Caco-2 (cell line): ENCODE measurements around the gene DLG2. TPM values are rescaled to one million over a fixed set of nuclear protein-coding genes. Genes with fewer than 3 reads are reported as not detected.

Source experiments
- BruUV-seq: library from RNA; stranded (reverse); fragments of 400-500 nt; replicated peaks from 2 replicates; lab custom pipeline; 2021; lab: Mats Ljungman, UMichigan
- CTCF ChIA-PET: fragments of 300-600 bp; sonication (Branson Sonifier 250); formaldehyde crosslinking; loops from one replicate; lab custom pipeline; 2022; ENCODE audit warnings: antibody characterized with exemption; lab: Charles Lee
- POLR2A ChIA-PET: fragments of 300-600 bp; sonication (Branson Sonifier 250); formaldehyde crosslinking; loops from one replicate; lab custom pipeline; 2022; ENCODE audit warnings: antibody characterized with exemption; lab: Charles Lee
- DNase-seq, 2 experiments: peaks; one replicate each; pipeline versions ENCODE4 v3.0.0 to v3.0.0-alpha.2; 2020 to 2022
- H3K27me3 ChIP-seq: replicated peaks from 2 replicates; pipeline ENCODE4 v1.6.0; 2011; ENCODE audit warnings: low read length; ENCODE audit not compliant: control insufficient read depth, insufficient read depth
- H3K36me3 ChIP-seq: 2 replicates; pipeline ENCODE4 v1.5.1; 2011; ENCODE audit warnings: low read length; ENCODE audit not compliant: control insufficient read depth, insufficient read depth
- H3K4me1 ChIP-seq: fragments of 250-450 bp; sonication (Bioruptor Pico); 2 replicates; pipeline ENCODE4 v1.5.1; 2020; ENCODE audit warnings: mild to moderate bottlenecking
- H3K4me3 ChIP-seq: 2 replicates; pipeline ENCODE4 v1.5.1; 2011; ENCODE audit warnings: low read depth, mild to moderate bottlenecking, control low read depth, low read length
- H3K9me3 ChIP-seq: fragments of 250-450 bp; sonication (Bioruptor Pico); 2 replicates; pipeline ENCODE4 v1.5.1; 2020; ENCODE audit warnings: mild to moderate bottlenecking, moderate library complexity
- H3K27ac Mint-ChIP-seq: one replicate; pipeline ENCODE4 v1.8.0; 2022; ENCODE audit warnings: mixed read lengths; ENCODE audit not compliant: unreplicated experiment
- H3K27me3 Mint-ChIP-seq: one replicate; pipeline ENCODE4 v1.8.0; 2022; ENCODE audit warnings: mixed read lengths; ENCODE audit not compliant: insufficient read depth, unreplicated experiment
- H3K36me3 Mint-ChIP-seq: one replicate; pipeline ENCODE4 v1.8.0; 2022; ENCODE audit warnings: mild to moderate bottlenecking, mixed read lengths; ENCODE audit not compliant: insufficient read depth, unreplicated experiment
- H3K4me1 Mint-ChIP-seq: one replicate; pipeline ENCODE4 v1.8.0; 2022; ENCODE audit warnings: low read depth, mixed read lengths; ENCODE audit not compliant: unreplicated experiment
- H3K4me3 Mint-ChIP-seq: one replicate; pipeline ENCODE4 v1.8.0; 2022; ENCODE audit warnings: mild to moderate bottlenecking, moderate library complexity, mixed read lengths; ENCODE audit not compliant: unreplicated experiment
- H3K9me3 Mint-ChIP-seq: one replicate; pipeline ENCODE4 v1.8.0; 2022; ENCODE audit warnings: mixed read lengths; ENCODE audit not compliant: unreplicated experiment
- CTCF ChIP-seq, 2 experiments: fragments of 200-600 bp in 1 of 2; IDR thresholded peaks; 1 replicate in 1 of 2; 2 replicates in 1 of 2; pipeline versions ENCODE4 v1.5.1 to v1.8.0; 2011 to 2022; ENCODE audit warnings: antibody characterized with exemption in 1 of 2, control low read depth in 1 of 2, inconsistent platforms in 1 of 2, low read depth in 1 of 2, low read length in 1 of 2, mild to moderate bottlenecking in 1 of 2, moderate library complexity in 1 of 2; ENCODE audit not compliant: insufficient read depth in 1 of 2, severe bottlenecking in 1 of 2, unreplicated experiment in 1 of 2
- intact Hi-C: fragments of 100-400 bp; cut with micrococcal nuclease; formaldehyde crosslinking; loops from one replicate; pipeline ENCODE4 v1.10.0; 2022; ENCODE audit not compliant: unreplicated experiment
- total RNA-seq: library from RNA; stranded (reverse); gene quantifications from 2 replicates; pipeline ENCODE4 v1.2.3, GENCODE V29; 2022

The DLG2 gene
- total RNA-seq, 1 experiment from 2014 or later, result 21.6 TPM

GRCh38 chr11:83764643-83765042 is 1862.5 kb downstream of the DLG2 start:
- Histone ChIP-seq H3K9me3 (no peaks in the 10 kb centered on the region), H3K36me3 (no peaks in the 10 kb centered on the region), H3K4me1 (no peaks in the 10 kb centered on the region), H3K4me3 (no peak overlapping the region), H3K27me3 (no peaks in the 10 kb centered on the region)
- intact Hi-C loops, result loop anchor here (1.0 kb wide), 1 partner anchor 9 kb away; no protein-coding TSS in a partner anchor
- peaks cover 14% of the 10 kb centered on the region for H3K27me3 Mint-ChIP-seq
- CTCF ChIA-PET, result no interaction called here
- no TSS peak for BruUV-seq
- H3K4me3 Mint-ChIP-seq, result no peak overlapping the region
- H3K4me1 Mint-ChIP-seq, result no peaks in the 10 kb centered on the region
- no peaks in the 10 kb centered on the region for H3K9me3 Mint-ChIP-seq
- POLR2A ChIA-PET, result no interaction called here
- TF ChIP-seq CTCF (IDR thresholded peaks at IDR 0.05; ENCODE audit: insufficient read depth in 1 of 2, low read depth in 1 of 2, low read length in 1 of 2, severe bottlenecking in 1 of 2, unreplicated experiment in 1 of 2), result no peak
- no peak overlapping the region for H3K27ac Mint-ChIP-seq
- no peak for DNase-seq
- H3K36me3 Mint-ChIP-seq, result no peaks in the 10 kb centered on the region

DNA sequence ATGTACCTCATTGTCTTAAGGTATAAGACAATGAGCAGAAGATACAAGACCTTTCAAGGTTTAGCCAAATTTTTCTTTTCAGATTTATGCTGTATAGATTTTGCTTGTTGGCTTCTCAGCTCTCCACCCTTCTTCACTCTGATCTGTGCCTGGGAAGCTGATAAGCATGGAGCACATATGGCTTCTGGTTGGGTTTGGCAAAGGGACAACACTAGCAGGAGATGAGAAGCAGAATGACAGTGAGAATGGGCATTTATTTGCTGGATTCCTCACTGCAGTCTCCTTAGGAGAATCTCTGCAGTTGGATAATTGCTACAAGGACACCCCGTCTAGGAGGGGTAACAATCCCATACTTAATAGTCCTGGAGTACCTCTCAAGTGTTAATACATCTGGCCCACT is 1866.2 kb downstream of the DLG2 start:
- H3K27me3 Mint-ChIP-seq, result peaks cover 16% of the 10 kb centered on the region
- no TSS peak for BruUV-seq
- H3K36me3 Mint-ChIP-seq, result no peaks in the 10 kb centered on the region
- no peak for TF ChIP-seq CTCF (IDR thresholded peaks at IDR 0.05; ENCODE audit: insufficient read depth in 1 of 2, low read depth in 1 of 2, low read length in 1 of 2, severe bottlenecking in 1 of 2, unreplicated experiment in 1 of 2)
- Histone ChIP-seq H3K9me3 (no peaks in the 10 kb centered on the region), H3K4me3 (no peak overlapping the region), H3K36me3 (no peaks in the 10 kb centered on the region), H3K27me3 (no peaks in the 10 kb centered on the region), H3K4me1 (no peaks in the 10 kb centered on the region)
- H3K4me3 Mint-ChIP-seq, result no peak overlapping the region
- DNase-seq, result no peak
- H3K27ac Mint-ChIP-seq, result no peak overlapping the region
- H3K4me1 Mint-ChIP-seq, result no peaks in the 10 kb centered on the region
- no peaks in the 10 kb centered on the region for H3K9me3 Mint-ChIP-seq
- intact Hi-C loops, result no loop called here
- CTCF ChIA-PET, result no interaction called here
- POLR2A ChIA-PET, result no interaction called here

DNA sequence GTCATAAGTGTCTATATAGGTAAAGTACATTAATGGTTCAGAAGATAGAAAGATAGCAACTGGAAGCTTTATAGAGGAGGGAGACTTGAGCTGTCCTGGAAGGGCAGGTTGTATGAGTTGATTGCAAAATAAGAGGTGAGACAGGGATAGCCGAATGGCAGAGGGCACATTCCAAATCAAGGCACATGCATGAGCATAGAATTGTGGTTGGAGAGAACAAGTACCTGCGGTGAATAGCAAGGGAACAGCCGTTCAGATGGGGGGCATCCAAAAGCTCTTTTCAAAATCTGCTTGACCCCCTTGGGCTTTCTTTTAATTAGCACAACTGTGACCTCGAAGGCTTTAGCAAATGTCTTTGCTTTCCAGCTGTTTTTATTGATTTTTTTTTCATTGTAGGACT is 1868.0 kb downstream of the DLG2 start:
- POLR2A ChIA-PET, result no interaction called here
- no peaks in the 10 kb centered on the region for H3K4me1 ChIP-seq
- Mint-ChIP-seq H3K27ac (no peak overlapping the region), H3K4me3 (no peak overlapping the region), H3K27me3 (peaks cover 19% of the 10 kb centered on the region), H3K9me3 (no peaks in the 10 kb centered on the region), H3K36me3 (no peaks in the 10 kb centered on the region), H3K4me1 (no peaks in the 10 kb centered on the region)
- DNase-seq, result no peak
- H3K4me3 ChIP-seq, result no peak overlapping the region
- intact Hi-C loops, result loop anchor here (2.0 kb wide), 1 partner anchor 24 kb away; no protein-coding TSS in a partner anchor
- no peaks in the 10 kb centered on the region for H3K36me3 ChIP-seq
- no TSS peak for BruUV-seq
- no peak for TF ChIP-seq CTCF (IDR thresholded peaks at IDR 0.05; ENCODE audit: insufficient read depth in 1 of 2, low read depth in 1 of 2, low read length in 1 of 2, severe bottlenecking in 1 of 2, unreplicated experiment in 1 of 2)
- CTCF ChIA-PET, result no interaction called here
- no peaks in the 10 kb centered on the region for H3K27me3 ChIP-seq
- no peaks in the 10 kb centered on the region for H3K9me3 ChIP-seq
